ENCODE measurements around the gene KCNK6.

Gene KCNK6

GRCh38 chr19:38319421-38320258, at the start of gene KCNK6:
Gene KCNK6 (plus strand): TSS chr19:38319845. CDS start chr19:38319951, 106 bp downstream.
- no peak within 1 kb of the TSS for H3K27ac ChIP-seq

GRCh38 chr19:38270587-38271167, 49.0 kb upstream of the KCNK6 start:
- H3K36me3 ChIP-seq (ENCODE audit: insufficient read depth, low read length) = no peaks in the 10 kb centered on the region
- no peaks in the 10 kb centered on the region for H3K9me3 ChIP-seq (ENCODE audit: low read depth, low read length)
- no peak for DNase-seq (ENCODE audit: low read depth, low spot score)
- H3K4me3 ChIP-seq = no peak overlapping the region
- H3K27ac ChIP-seq = no peak overlapping the region
- no peak overlapping the region for H3K9ac ChIP-seq (ENCODE audit: insufficient read length)
- TF ChIP-seq POLR2AphosphoS5 (IDR thresholded peaks at IDR 0.05; ENCODE audit: borderline replicate concordance, low read depth, low read length) = no peak
- no peak for TF ChIP-seq FOXP2 (optimal IDR thresholded peaks at IDR 0.05; ENCODE audit: control extremely low read depth, extremely low read length, insufficient read depth)
- no peak for TF ChIP-seq EZH2 (IDR thresholded peaks at IDR 0.05)

More at GRCh38 chr19:38319421-38320258, at the start of gene KCNK6:
- no peak for TF ChIP-seq EZH2 (IDR thresholded peaks at IDR 0.05)
- peak within 1 kb of the TSS; percentile 69 for H3K4me3 ChIP-seq
- DNase-seq (ENCODE audit: low read depth, low spot score) = no peak
- no peak within 1 kb of the TSS for H3K9ac ChIP-seq (ENCODE audit: insufficient read length)
- no peaks in the 10 kb centered on the region for H3K9me3 ChIP-seq (ENCODE audit: low read depth, low read length)
- no peaks in the 10 kb centered on the region for H3K36me3 ChIP-seq (ENCODE audit: insufficient read depth, low read length)

- H3K4me3 ChIP-seq = no peak overlapping the region
- DNase-seq (ENCODE audit: low read depth, low spot score) = no peak
- H3K36me3 ChIP-seq (ENCODE audit: insufficient read depth, low read length) = no peaks in the 10 kb centered on the region
- TF ChIP-seq POLR2AphosphoS5 (IDR thresholded peaks at IDR 0.05; ENCODE audit: borderline replicate concordance, low read depth, low read length) (no peak), EZH2 (IDR thresholded peaks at IDR 0.05) (no peak), FOXP2 (optimal IDR thresholded peaks at IDR 0.05; ENCODE audit: control extremely low read depth, extremely low read length, insufficient read depth) (no peak)
- no peak overlapping the region for H3K9ac ChIP-seq (ENCODE audit: insufficient read length)
- no peaks in the 10 kb centered on the region for H3K9me3 ChIP-seq (ENCODE audit: low read depth, low read length)
- H3K27ac ChIP-seq = no peak overlapping the region
Observed at GRCh38 chr19:38273499-38273898, 46.1 kb upstream of the KCNK6 start.

GRCh38 chr19:38274739-38275138, 44.9 kb upstream of the KCNK6 start:
- no peak overlapping the region for H3K9ac ChIP-seq (ENCODE audit: insufficient read length)
- no peak overlapping the region for H3K4me3 ChIP-seq
- H3K36me3 ChIP-seq (ENCODE audit: insufficient read depth, low read length) = no peaks in the 10 kb centered on the region
- no peak overlapping the region for H3K27ac ChIP-seq
- DNase-seq (ENCODE audit: low read depth, low spot score) = no peak
- H3K9me3 ChIP-seq (ENCODE audit: low read depth, low read length) = no peaks in the 10 kb centered on the region
- TF ChIP-seq EZH2 (IDR thresholded peaks at IDR 0.05) (no peak), FOXP2 (optimal IDR thresholded peaks at IDR 0.05; ENCODE audit: control extremely low read depth, extremely low read length, insufficient read depth) (no peak), POLR2AphosphoS5 (IDR thresholded peaks at IDR 0.05; ENCODE audit: borderline replicate concordance, low read depth, low read length) (no peak)

- no peak for DNase-seq (ENCODE audit: low read depth, low spot score)
- no peaks in the 10 kb centered on the region for H3K9me3 ChIP-seq (ENCODE audit: low read depth, low read length)
- H3K27ac ChIP-seq = no peak overlapping the region
- H3K9ac ChIP-seq (ENCODE audit: insufficient read length) = no peak overlapping the region
- H3K4me3 ChIP-seq = no peak overlapping the region
- TF ChIP-seq EZH2 (IDR thresholded peaks at IDR 0.05) (no peak), FOXP2 (optimal IDR thresholded peaks at IDR 0.05; ENCODE audit: control extremely low read depth, extremely low read length, insufficient read depth) (no peak), POLR2AphosphoS5 (IDR thresholded peaks at IDR 0.05; ENCODE audit: borderline replicate concordance, low read depth, low read length) (no peak)
- H3K36me3 ChIP-seq (ENCODE audit: insufficient read depth, low read length) = no peaks in the 10 kb centered on the region
Observed at GRCh38 chr19:38276942-38277517, 42.6 kb upstream of the KCNK6 start.

GRCh38 chr19:38277549-38277948, 42.1 kb upstream of the KCNK6 start:
- Histone ChIP-seq H3K27ac (no peak overlapping the region), H3K36me3 (ENCODE audit: insufficient read depth, low read length) (no peaks in the 10 kb centered on the region), H3K9ac (ENCODE audit: insufficient read length) (no peak overlapping the region), H3K9me3 (ENCODE audit: low read depth, low read length) (no peaks in the 10 kb centered on the region), H3K4me3 (no peak overlapping the region)
- TF ChIP-seq FOXP2 (optimal IDR thresholded peaks at IDR 0.05; ENCODE audit: control extremely low read depth, extremely low read length, insufficient read depth) (no peak), POLR2AphosphoS5 (IDR thresholded peaks at IDR 0.05; ENCODE audit: borderline replicate concordance, low read depth, low read length) (no peak), EZH2 (IDR thresholded peaks at IDR 0.05) (no peak)
- no peak for DNase-seq (ENCODE audit: low read depth, low spot score)

GRCh38 chr19:38277969-38278680, 41.5 kb upstream of the KCNK6 start:
- no peak overlapping the region for H3K27ac ChIP-seq
- no peak for DNase-seq (ENCODE audit: low read depth, low spot score)

GRCh38 chr19:38278751-38279150, 40.9 kb upstream of the KCNK6 start:
- H3K4me3 ChIP-seq = no peak overlapping the region
- no peak overlapping the region for H3K27ac ChIP-seq
- H3K36me3 ChIP-seq (ENCODE audit: insufficient read depth, low read length) = no peaks in the 10 kb centered on the region
- H3K9ac ChIP-seq (ENCODE audit: insufficient read length) = no peak overlapping the region
- DNase-seq (ENCODE audit: low read depth, low spot score) = no peak
- no peaks in the 10 kb centered on the region for H3K9me3 ChIP-seq (ENCODE audit: low read depth, low read length)
- no peak for TF ChIP-seq POLR2AphosphoS5 (IDR thresholded peaks at IDR 0.05; ENCODE audit: borderline replicate concordance, low read depth, low read length)
- TF ChIP-seq EZH2 (IDR thresholded peaks at IDR 0.05) = no peak
- TF ChIP-seq FOXP2 (optimal IDR thresholded peaks at IDR 0.05; ENCODE audit: control extremely low read depth, extremely low read length, insufficient read depth) = no peak

More at GRCh38 chr19:38277969-38278680, 41.5 kb upstream of the KCNK6 start:
- no peak for TF ChIP-seq FOXP2 (optimal IDR thresholded peaks at IDR 0.05; ENCODE audit: control extremely low read depth, extremely low read length, insufficient read depth)
- TF ChIP-seq POLR2AphosphoS5 (IDR thresholded peaks at IDR 0.05; ENCODE audit: borderline replicate concordance, low read depth, low read length) = no peak
- no peak for TF ChIP-seq EZH2 (IDR thresholded peaks at IDR 0.05)
- no peaks in the 10 kb centered on the region for H3K36me3 ChIP-seq (ENCODE audit: insufficient read depth, low read length)
- H3K9me3 ChIP-seq (ENCODE audit: low read depth, low read length) = no peaks in the 10 kb centered on the region
- H3K4me3 ChIP-seq = no peak overlapping the region
- H3K9ac ChIP-seq (ENCODE audit: insufficient read length) = no peak overlapping the region
